Germinal center (tissue), 1 donor: ENCODE data around the gene ZNF189.
A peak's percentile ranks its signal among the peaks of the same experiment; 100 is the strongest.

Source experiments
- DNase-seq: peaks from one replicate; pipeline ENCODE4 v3.0.0; 2012; ENCODE audit warnings: mixed read lengths, low spot score

The ZNF189 gene

GRCh38 chr9:101419863-101420262 lies 21.2 kb downstream of the ZNF189 start:
- DNase-seq: no peak

DNA sequence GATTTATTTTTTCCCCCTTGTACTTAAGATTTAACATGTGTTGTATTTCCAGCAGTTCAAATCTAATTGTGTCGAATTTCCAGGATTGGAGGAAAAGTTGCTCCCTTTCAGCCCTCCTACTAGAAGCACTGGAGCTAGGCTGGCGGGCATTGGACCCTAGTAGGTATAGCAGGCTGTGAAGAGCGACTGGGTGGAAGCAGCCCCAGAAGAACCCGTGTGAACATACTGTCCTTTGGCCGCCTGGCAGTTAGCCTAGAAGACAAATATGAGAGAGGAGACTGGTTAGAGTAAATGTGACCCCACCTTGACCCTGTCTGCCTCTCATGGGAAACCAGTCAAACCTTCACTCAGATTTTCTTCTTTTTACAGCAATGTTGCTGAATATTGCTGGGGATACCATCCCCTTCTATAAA lies 23.0 kb downstream of the ZNF189 start:
- no peak for DNase-seq

GRCh38 chr9:101427358-101427757 lies 28.7 kb downstream of the ZNF189 start:
- DNase-seq: no peak

GRCh38 chr9:101427957-101428655 lies 29.5 kb downstream of the ZNF189 start:
- peak; percentile 8 for DNase-seq

GRCh38 chr9:101428909-101429308 lies 30.3 kb downstream of the ZNF189 start:
- DNase-seq: no peak

GRCh38 chr9:101429736-101430135 lies 31.1 kb downstream of the ZNF189 start:
- DNase-seq: no peak

DNA sequence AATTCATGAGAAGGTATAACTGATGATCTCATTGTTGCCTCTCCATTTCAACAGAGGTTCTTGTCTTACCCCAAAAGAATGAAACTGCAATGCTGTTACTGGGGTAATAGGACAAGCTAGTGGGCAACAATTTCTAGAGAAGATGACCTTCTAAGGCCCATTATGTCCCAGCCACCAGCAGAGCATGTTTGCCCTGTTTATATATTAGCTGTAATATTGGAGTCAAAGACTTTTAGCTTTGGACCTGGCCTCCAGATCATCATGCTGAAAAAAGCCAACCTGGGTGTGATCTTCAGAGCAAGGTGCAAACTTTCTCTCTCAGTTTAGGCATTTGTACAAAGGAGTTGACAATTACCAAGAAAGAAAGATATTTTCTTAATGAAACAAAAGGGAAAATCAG lies 33.5 kb downstream of the ZNF189 start:
- no peak for DNase-seq

- no peak for DNase-seq
These were observed 34.1 kb downstream of the ZNF189 start for GRCh38 chr9:101432740-101433139.

DNA sequence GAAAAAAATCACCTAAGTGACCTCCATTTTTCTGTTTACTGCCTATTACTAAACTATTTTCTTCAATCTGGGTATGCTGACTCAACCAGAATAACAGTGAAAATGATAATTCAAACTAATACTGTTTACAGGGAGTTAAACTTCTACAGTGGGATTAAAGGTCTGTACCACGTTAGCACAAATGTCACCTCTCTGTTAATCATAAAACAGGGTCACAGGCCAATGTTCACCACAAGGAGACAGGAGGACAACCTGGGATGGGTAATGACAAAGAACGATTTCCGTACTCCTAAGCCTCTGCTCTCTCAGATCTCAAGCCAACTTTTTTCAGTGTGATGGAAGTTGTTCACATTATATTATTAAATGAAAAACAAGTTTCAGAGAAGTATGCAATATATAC lies 34.6 kb downstream of the ZNF189 start:
- no peak for DNase-seq

GRCh38 chr9:101434998-101435397 lies 36.3 kb downstream of the ZNF189 start:
- DNase-seq: no peak

- no peak for DNase-seq
These were observed 37.0 kb downstream of the ZNF189 start, which contains the start of gene ALDOB for GRCh38 chr9:101435601-101436079. Gene ALDOB (minus strand): TSS chr9:101435774. CDS start chr9:101430887, 4,887 bp downstream.

GRCh38 chr9:101437806-101438232 lies 39.2 kb downstream of the ZNF189 start:
- no peak for DNase-seq

DNA sequence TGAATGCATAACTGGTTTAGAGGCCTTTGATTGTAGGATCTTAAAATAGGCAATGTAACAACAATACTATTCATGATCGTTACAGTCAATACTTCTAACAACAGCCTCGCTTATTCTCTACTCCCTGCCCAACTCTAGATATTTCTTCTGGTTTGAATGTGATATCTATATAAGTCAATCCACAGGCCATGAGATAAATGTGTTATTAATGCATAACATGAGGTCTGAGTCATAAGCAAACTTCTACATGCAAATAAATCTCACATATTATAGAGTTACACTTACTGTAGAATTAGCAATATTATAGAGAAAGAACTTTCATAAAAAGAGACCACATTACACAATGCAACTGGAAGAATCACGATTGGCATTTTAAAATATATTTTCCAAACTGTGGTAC lies 39.9 kb downstream of the ZNF189 start:
- DNase-seq: no peak

DNA sequence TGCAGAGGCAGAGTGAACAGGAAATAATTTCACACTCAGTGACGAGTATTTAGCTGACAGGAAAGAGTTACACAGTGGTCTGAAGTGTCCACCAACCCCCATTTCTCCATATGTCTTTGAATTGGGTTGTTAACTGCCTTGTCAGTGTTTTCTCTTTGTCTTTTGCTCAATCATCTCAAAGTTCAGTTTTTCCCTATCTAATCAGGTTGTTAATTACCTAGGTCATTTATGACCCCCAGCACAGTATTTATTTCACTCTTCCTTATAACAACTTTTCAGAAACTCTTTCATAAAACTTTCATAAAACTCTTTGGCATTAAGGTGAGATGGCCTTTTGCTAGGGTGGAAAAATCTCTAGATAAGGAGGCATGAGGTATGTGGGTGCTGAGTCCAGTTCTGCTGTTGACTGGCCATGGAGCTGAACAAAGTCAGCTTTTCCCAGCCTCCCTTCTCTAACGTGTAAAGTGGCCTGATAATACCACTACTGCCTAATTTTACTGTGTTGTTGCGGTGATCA lies 42.1 kb downstream of the ZNF189 start:
- no peak for DNase-seq

DNA sequence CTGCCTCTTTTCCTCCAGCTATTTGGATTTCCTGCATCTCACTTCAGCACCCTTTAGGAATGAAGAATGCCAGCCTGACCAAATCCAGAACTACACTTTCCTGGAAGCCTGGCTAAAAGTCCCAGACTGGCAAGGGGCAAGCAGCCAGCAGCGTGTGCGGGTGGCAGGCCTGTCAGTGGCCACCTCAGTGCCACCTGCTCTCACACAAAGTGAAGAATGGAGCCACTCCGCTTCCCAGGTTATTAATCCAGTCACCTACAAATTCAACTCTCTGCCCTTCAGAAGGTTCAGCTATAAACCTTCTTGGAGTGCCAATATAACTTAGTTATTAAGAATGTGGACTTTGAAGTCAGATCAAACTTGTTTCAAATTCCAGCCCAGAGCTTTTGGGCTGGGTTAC lies 43.7 kb downstream of the ZNF189 start:
- no peak for DNase-seq

DNA sequence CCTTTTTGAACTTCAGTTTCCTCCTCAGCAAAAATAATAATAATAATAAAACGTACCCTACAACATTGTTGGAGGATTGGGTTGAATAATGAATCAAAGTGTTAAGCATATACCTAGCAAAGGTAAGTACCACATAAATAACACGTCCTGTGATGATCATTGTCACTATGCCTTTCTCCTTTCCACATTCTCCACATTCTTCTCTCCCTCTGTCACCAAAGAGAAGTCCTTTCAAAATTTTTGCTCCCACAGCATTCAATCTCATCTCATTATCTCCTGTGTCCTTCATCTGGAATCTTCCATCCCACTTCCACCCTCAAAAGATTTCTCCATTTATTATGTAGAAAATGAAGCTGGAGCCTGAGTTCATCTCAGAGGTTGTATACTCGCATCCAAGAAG lies 44.1 kb downstream of the ZNF189 start:
- DNase-seq: no peak

DNA sequence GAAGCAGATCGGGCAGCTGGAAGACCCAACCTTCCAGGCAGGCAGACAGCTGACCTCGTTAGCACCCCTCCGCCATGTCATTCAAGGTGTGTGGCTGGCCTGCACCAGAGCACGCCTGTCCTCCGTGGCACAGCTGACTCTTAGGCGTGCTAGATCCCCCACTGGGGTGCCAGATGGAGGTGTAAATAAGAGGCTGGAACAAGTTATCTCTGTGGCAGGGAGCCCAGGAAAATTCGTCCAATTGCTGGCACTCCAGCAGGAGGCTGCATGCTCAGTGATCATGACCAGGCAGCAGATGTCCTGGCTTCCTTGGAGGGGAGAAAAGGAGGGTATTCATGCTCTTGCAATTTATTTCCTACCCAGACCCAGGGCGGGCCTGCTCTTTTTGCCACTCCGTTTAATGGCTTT lies 44.7 kb downstream of the ZNF189 start:
- DNase-seq: no peak

DNA sequence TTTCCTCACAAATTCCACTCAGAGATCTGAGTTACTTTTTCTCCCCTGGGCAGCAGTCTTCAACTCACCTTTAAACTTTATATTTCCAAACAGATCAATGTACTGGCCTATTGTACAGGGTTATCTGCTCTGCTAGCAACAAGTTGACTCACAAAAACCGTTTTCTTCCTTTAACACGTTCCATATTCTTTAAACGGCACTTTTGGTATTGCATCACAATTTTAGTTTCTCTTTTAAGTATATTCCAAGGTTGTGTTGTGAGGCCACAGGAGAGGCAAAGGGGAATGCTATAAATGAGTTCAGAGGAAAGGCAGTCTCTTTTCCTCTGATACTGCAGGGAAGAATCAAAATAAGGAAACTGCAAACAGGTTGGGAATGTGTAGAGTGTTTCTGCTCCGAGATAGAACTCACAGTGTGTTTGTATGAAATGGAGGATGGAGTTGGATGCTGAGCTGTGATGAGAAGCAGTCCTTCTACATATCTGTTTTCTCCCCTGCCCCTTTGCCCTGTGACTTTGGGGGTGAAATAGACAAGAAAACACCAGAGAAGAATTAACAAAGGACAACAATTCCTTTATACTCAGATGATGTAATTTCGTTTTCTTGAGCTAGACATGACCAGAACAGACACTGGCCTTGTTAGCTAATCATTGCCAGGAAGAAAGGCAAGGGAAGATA lies 46.8 kb downstream of the ZNF189 start:
- no peak for DNase-seq

GRCh38 chr9:101446732-101447131 lies 48.1 kb downstream of the ZNF189 start:
- no peak for DNase-seq

DNA sequence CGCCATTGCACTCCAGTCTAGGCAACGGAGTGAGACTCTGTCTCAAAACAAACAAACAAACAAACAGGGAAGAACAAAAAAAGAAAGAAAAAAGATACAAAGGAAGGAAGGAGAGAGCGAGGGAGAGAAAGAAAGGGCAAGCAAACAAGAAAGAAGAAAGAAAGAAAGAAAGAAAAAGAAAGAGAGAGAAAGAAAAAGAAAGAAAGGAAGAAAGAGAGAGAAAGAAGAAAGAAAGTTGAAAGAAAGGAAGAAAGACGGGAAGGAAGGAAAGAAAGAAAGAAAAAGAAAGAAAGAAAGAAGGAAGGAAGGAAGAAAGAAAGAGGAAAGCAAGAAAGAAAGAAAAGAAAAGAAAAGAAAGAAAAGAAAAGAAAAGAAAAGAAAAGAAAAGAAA lies 50.0 kb downstream of the ZNF189 start:
- no peak for DNase-seq

GRCh38 chr9:101449071-101449721 lies 50.5 kb downstream of the ZNF189 start:
- peak; percentile 75 for DNase-seq

DNA sequence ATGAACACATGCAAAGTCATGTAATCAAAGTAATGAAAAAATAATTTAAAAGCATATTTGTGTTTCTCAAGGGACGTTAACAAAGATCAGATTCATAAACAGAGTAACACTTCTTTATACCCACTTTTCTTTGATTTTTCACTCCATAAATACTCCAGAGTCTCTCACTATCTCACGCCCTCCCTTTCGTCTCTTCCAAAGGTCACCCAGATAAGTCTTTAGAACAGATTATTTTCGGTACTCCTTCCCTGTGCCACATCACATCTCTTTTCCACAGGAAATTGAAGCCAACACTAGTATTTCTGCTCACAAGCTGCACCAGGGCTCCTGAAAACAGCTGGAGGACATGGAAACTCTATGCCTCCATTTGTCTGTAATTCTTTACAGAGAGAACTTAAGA lies 52.3 kb downstream of the ZNF189 start:
- DNase-seq: no peak

DNA sequence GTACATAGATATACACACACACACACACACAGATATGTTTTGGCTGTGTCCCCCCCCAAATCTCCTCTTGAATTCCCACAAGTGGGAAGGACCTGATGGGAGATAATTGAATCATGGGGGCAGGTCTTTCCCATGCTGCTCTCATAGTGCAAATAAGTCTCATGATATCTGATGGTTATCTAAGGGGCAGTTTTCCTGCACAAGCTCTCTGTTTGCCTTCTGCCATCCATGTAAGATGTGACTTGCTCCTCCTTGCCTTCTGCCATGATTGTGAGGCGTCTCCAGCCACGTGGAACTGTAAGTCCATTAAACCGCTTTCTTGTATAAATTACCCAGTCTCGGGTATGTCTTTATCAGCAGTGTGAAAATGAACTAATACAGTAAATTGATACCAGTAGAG lies 52.8 kb downstream of the ZNF189 start:
- DNase-seq: no peak
